GM15510 (cell line): ENCODE results near the gene ELAC2.

Experiments used
- POLR2A ChIP-seq: IDR thresholded peaks from 3 replicates; pipeline ENCODE4 v1.6.1; 2011; ENCODE audit warnings: borderline replicate concordance; ENCODE audit not compliant: insufficient read length; ENCODE audit errors: extremely low read depth

The ELAC2 gene

DNA sequence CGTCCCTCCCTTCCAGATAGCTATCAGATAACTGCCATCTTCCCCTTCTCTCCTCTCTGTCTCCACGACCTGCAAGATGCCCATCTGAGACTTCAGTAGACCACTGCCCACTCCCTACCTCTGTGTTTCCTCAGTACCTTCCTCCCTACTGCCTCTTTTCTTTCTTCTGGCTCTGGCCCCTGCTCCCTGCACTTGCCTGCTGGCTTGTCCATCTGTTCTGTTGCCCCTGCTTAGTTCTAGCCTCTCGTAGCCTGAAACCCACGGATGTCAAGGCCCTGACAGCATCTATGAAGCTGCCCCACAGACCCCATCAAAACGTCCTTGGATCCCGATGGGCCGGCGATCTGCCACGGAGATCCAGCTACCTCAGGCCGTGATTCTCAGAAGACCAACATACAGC is 53.0 kb downstream of the ELAC2 start:
- TF ChIP-seq POLR2A = no peak

DNA sequence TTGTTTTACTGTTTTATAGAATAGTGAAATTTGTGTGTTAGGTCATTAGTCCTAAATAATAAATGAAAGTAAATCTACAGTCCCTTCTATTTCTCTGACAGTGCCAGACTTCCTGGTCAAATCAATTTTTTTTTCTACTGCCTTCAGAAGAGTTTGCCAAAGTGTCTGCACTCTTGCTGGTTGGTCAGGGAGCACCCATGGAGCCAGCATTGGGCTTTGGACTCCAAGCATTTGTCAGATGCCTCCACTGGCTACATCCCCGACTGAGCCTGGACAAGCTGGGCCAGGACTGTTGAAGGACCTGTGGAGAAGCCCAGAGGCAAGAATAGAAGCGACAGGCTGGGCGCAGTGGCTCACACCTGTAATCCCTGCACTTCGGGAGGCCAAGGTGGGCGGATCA is 53.7 kb downstream of the ELAC2 start:
- no peak for TF ChIP-seq POLR2A

DNA sequence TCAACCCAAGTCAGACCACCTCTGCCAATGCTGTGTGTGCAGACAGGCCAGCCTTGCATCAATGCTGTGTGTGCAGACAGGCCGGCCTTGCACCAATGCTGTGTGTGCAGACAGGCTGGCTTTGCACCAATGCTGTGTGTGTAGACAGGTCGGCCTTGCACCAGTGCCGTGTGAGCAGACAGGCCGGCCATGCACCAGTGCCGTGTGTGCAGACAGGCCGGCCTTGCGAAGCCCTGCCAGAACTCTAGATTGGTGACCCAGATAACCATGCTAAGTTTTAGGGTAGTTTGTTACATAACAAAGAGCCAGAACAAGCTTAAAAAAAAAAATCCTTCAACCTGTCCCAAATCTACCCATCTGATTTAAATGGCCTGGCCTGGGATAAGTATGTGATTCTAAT is 54.3 kb downstream of the ELAC2 start:
- TF ChIP-seq POLR2A = no peak

DNA sequence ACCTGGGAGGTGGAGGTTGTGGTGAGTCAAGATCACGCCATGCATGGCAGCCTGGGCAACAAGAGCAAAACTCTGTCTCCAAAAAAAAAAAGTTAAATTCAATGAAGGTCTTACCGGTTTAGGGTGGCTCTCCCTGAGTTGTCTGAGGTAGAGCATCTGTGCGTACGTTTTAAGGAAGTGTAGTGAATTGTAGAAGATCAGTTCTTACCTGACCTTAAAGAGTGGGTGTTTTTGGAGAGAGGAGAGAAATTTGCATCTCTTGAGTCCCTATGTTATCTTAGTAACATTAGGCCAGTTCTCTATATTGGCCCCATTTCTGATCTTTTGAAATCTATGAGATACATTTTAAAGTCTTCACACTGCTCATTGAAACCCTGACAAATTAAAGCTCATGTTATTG is 56.2 kb downstream of the ELAC2 start:
- no peak for TF ChIP-seq POLR2A

DNA sequence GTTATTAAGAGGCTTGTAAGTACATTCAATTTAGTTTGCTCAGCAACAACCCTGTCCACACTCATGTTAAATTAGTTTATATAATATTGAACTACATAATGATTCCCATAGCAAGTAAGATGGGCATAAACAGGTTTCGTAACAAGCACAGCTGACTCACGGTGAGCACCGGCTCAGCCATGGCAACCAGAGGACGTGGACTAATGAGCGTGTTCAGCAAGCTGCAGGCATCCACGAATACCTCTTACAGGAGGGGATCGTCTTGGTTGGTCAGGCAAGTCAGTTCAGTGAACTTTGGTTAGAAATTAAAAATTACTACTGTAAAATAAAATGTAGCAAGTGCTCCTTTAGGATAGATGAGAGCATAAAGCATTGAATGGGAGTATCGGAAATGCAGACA is 58.4 kb downstream of the ELAC2 start:
- no peak for TF ChIP-seq POLR2A

DNA sequence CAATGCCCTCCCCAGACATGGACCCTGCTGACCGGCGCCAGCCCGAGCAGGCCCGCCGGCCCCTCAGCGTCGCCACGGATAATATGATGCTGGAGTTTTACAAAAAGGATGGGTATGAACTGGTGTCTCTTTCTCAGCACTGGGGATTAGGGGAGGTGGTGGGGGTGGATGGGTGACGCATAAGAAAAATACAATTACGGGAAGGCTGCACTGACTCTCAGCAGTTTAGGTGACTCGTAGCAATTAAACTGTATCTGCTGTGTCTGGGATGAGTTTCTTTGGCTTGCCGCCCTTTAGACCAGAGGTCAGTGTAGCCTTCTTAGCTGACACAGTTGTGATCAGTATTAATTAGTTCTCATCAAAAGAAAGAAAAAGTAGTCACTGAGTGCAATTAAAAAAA is 59.0 kb downstream of the ELAC2 start:
- TF ChIP-seq POLR2A = no peak

DNA sequence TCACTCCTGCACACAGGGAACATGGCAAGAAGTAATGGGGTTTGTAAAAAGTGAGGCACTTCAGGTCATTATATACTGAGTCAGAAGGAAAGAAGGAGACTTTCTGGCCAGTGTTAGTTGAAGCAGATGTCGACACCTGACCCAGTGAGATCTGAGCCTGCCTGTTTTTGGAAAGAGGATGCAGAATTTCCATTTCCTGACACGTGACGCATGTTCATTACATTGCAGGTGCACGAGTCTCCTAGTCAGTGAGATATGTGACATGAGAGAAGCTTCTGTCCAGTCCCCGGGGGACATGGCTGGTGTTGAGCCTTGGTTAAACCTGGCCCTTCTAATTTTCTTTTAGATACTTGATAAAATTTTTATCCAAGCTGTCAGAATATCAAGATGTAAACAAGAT is 62.3 kb downstream of the ELAC2 start:
- no peak for TF ChIP-seq POLR2A

DNA sequence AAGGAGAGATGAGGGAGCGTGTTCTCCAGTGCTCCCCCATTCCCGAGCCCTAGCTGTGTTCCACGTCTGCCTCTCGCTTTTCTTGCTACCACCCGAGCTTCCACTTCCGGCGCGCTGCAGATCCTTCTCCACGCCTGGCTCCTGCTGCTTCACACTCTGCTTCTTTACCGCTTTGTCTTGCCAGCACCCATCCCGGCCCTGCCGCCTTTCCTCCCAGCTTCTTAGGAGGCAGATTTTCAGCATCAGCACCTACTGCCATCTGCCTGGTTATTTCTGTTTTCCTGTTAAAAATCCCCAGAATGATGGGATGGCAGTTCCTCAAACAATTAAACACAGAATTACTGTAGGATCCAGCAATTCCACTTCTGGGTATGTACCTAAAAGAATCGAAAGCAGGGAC is 64.7 kb downstream of the ELAC2 start:
- no peak for TF ChIP-seq POLR2A

DNA sequence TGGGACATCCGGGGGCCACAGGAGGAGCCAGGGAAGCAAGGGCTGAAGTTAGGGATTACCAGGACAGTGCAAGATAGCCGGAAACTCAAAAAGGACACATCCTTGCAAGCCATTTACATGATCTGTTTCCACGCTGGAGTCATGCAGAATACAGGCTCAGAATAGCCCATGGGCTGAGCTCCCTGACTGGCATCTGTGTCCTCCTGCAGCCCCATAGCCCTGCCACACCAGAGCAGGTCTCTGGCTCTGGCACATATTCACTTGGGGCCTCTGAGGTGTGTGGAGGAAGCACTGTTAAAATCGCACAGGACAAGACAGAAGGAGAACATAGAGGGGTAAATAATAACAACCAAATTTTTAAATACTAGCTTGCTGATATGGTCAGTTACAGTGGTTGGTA is 65.8 kb downstream of the ELAC2 start:
- no peak for TF ChIP-seq POLR2A

DNA sequence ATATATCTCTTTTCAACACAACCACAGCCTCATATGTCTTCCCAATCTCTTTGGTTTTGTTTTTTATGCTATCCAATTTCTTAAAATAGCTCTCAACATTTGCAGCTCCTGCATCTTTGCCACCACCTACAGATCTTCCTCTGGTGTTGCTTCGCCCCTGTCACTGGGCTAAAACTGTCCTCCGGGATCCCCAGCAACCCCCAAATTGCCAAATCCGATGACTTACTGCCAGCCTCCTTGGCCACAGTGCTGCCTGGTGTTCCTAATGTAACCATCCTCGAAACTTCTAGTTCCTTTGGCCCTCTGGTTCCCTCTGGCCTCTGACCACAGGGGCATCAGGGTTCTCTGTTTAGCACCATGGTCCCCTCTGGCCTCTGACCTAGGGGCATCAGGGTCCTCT is 70.8 kb downstream of the ELAC2 start:
- TF ChIP-seq POLR2A = no peak
